NCI-H128 (cell line): ENCODE data around the gene GCNA.
"Not testable (repeated sequence)": the region's sequence is repeated elsewhere in the genome, so short reads cannot be mapped to it uniquely, and the experiment has no call there.

Experiments
- DNase-seq: peaks from one replicate; lab custom pipeline; 2025; ENCODE audit not compliant: unreplicated experiment; lab: John Stamatoyannopoulos, UW

The GCNA gene

GRCh38 chrX:71559773-71560172 lies 18.5 kb upstream of the GCNA start:
- DNase-seq = not testable (repeated sequence)

- DNase-seq = no peak
These were observed 14.3 kb upstream of the GCNA start for GRCh38 chrX:71563921-71564320.

DNA sequence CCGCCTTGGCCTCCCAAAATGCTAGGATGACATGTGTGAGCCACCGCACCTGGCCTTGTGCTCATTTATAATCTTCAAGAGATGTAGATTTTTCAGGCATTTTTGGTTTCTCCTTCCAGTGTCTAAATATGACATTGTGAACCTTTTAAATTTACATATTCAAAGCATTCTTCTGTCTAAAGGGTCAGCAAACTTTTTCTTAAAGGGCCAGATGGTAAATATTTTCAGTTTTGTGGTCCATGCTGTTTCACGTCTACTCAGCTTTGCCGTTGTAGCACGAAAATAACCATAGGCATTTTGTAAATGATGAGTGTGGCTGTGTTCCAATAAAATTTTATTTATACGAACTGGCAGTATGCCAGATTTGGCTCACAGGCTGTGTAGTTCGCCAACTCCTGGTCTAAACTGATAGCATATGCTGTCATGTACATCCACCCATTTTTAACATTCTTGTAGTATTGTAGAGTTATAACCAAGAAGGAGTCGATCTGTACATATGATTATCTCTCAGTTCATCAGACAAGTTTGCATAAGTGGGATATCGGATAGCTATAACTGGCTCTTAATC lies 12.7 kb upstream of the GCNA start:
- no peak for DNase-seq

DNA sequence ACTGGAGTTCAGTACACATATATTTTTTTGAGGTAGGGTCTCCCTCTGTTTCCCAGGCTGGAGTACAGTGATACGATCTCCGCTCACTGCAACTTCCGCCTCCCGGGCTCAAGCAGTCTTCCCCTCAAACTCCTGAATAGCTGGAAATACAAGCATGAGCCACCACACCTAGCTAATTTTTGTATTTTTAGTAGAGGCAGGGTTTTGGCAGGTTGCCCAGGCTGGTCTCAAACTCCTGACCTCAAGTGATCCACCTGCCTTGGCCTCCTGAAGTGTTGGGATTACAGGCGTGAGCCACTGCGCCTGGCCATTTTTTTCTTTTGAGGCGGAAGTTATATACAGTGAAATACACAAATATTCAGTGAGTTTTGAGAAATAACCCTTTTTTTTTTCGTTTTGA lies 6.8 kb upstream of the GCNA start:
- not testable (repeated sequence) for DNase-seq

GRCh38 chrX:71573590-71573989 lies 4.6 kb upstream of the GCNA start:
- no peak for DNase-seq

DNA sequence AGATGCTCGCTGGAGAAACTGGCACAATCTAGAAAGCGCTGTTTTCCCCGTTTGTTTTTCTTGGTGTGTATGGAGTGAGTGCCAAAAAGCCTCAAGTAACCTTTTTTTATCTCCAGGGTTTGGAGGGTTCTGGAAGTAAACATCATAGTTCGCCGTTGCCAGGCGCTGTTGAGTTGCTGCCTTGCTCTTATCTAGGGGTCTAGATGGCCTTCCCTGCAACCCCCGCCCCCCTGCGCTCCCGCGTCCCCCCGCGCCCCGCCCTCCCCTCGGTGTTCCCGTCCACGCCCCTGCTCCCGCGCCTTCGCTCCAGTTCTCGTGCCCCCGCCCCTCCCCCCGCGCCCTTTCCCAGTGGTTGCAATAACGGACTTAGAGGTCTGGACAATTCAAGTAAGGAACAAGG lies 555 bp upstream of the GCNA start:
- DNase-seq = no peak

DNA sequence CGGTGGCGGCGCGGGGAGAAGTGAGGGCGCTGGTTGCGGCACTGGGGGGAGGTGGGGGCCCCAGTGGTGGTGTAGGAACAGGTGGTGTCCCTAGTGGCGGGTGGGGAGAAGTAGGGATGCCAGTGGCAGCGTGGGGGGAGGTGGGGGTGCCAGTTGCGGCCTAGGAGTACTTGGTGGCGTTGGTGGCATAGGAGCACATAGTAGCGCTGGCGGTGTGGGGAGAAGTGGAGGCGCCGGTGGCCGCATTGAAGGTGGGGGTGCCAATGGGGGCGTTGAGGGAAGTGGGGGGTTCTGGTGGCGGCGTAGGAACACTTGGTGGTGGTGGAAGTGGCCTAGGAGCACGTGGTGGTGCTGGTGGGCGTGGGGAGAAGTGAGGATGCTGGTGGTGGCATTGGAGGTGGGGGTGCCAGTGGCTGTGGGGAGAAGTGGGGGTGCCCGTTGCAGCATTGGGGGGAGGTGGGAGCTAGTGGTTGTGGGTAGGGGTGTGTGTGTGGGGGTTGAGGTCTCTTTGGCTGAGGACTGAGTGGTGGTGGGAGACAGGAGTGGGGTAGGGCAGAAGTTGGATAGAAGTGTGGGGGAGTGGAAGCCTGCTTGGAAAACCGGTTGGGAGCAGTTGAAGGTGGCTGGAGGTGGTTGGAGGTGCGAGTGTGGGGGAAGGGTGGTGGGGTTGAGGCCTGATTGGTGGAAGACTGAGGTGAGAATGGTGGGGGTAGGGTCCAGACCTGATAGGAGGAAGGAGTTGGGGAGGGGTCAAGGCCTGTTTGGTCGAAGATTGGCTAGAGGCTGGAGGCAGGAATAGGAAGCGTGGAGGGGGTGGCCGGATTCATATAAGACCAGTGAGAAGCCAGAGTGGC lies 1.1 kb downstream of the GCNA start:
- no peak for DNase-seq

DNA sequence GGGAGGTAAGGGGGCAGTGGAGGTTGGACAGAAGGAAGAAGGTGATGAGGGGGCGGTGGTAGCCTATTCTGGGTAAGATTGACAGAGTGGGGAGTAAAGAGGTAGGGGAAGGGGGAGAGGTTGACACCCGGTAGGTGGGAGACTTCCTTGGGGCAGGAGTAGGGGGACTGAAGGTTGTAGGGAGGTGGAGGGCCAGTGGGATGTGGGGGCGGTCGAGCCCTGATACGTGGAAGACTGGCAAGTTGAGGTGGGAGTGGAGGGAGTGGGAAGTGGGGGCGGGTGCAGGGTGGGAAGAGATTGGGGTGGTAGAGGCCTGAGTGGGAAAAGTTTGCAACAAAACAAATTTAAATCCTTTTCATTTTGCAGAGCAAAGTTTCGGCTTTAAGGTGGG lies 1.7 kb downstream of the GCNA start:
- no peak for DNase-seq

- no peak for DNase-seq
These were observed 3.0 kb downstream of the GCNA start for GRCh38 chrX:71581210-71581609.

GRCh38 chrX:71586929-71587328 lies 8.7 kb downstream of the GCNA start:
- DNase-seq = no peak

DNA sequence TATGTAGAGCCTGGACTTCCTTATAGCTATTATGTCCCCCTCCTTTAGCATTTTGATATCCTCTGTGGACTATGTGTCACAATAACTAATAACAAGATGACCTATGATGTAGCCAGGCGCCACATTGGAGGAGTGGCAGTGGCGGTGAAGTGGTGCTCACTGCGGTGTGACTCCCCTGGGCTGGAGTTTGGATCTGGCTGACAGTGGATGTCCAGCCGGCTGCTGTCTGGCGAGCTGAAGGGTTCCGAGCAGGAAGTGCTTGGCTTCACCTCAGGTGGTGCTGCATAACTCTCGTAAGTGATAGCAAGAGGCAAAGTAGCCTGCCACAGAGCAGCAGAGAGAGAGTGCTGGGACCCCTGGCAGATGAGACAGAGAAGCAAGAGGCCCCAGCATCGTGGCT lies 15.0 kb downstream of the GCNA start:
- DNase-seq = not testable (repeated sequence)

DNA sequence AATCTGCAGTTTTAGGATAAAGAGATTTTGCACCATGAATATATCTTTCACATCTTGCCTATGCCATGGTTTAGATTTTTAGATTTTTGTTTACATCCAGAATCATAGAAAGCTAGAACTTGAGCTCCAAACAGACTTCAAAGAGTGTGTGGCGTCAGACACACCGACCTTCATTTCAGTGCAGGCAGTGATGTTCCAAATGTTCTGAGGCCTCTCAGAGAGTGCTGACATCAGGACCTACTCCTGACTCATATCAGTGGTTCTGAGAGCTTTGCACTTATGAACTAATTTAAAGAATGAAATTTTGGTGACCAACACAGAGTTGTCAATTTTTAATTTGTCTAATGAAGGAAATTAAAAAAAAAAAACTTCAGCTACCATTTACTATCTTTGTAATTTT lies 21.7 kb downstream of the GCNA start:
- DNase-seq = no peak

DNA sequence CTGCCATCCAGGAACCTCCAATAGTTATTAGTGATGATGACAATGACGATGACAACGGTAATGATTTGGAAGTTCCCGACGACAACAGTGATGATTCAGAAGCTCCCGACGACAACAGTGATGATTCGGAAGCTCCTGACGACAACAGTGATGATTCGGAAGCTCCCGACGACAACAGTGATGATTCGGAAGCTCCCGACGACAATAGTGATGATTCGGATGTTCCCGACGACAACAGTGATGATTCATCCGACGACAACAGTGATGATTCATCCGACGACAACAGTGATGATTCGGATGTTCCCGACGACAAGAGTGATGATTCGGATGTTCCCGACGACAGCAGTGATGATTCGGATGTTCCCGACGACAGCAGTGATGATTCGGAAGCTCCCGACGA lies 25.4 kb downstream of the GCNA start:
- DNase-seq = no peak

GRCh38 chrX:71604141-71604540 lies 25.9 kb downstream of the GCNA start:
- DNase-seq = no peak

GRCh38 chrX:71604796-71605568 lies 26.7 kb downstream of the GCNA start:
- no peak for DNase-seq

GRCh38 chrX:71606536-71607216 lies 28.4 kb downstream of the GCNA start:
- no peak for DNase-seq

GRCh38 chrX:71607488-71607887 lies 29.3 kb downstream of the GCNA start:
- no peak for DNase-seq

DNA sequence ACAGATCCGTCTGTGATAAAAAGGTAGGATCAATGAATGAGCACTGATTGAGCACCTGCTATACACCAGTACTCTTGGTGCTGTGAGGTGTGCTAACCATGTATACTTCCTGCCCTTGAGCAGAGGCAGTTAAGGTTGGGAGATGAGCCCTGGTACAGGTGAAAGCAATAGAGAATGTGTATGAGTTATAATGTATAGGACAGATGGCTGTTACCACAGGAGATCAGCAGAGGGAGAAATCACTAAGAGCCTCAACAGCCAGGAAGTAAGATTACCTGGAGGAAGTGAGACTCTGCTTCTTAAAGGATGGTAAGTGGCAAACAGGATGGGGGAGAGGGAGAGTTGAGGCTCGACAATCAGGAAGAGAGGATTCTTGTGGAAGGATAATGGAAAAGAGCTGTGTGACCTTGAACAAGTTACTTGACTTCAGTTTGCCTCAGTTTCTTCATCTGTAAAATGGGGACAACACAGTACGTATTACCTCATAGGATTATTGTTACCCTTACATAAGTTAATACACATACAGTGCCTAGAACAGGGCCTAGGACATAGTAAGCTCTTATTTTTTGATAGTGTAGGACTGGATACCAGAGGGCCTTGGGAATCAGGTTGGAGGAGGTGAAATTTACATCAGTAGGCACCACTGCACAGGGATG lies 31.0 kb downstream of the GCNA start:
- DNase-seq = no peak

GRCh38 chrX:71611736-71612135 lies 33.5 kb downstream of the GCNA start:
- DNase-seq = not testable (repeated sequence)

GRCh38 chrX:71612256-71612655 lies 34.0 kb downstream of the GCNA start:
- no peak for DNase-seq

- no peak for DNase-seq
These were observed 36.8 kb downstream of the GCNA start for GRCh38 chrX:71615056-71615455.
